OCI-LY3 (cell line): ENCODE results near the gene HS6ST1.

ENCODE experiments used
- CTCF ChIP-seq: fragments of 200-600, 300-600 bp; sonication (generic); IDR thresholded peaks from 2 replicates; pipeline ENCODE4 v1.5.1; 2014; ENCODE audit warnings: antibody characterized with exemption, low read length, low read depth
- EZH2phosphoT487 ChIP-seq: fragments of 200-600 bp; shearing (Covaris generic); IDR thresholded peaks from 2 replicates; pipeline ENCODE4 v1.6.1; 2018; ENCODE audit warnings: antibody characterized with exemption, mixed run types, low read depth

DNA sequence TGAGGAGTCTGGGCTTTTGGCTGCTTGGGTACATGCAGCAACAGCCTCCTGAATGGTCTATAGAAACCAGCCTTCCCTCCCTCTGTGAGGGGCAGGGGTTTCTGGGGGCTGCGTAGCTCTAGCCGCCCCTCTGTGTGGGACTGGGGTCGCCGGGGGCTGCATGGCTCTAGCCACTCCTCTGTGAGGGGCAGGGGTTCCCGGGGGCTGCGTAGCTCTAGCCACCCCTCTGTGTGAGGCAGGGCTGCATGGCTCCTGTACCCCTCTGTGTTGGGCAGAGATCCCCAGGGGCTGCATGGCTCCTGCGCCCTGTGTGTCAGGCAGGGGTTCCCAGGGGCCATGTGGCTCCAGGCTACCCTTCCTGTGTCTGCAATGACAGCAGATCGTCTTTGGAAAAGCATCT lies 17.6 kb downstream of the HS6ST1 start:
- no peak for TF ChIP-seq CTCF
- TF ChIP-seq EZH2phosphoT487: no peak
